ENCODE data around the gene VIPR1.

The VIPR1 gene

GRCh38 chr3:42511736-42512135, 9.3 kb downstream of the VIPR1 start:
- no peak for DNase-seq

- no peak for DNase-seq
These were observed 10.7 kb downstream of the VIPR1 start for GRCh38 chr3:42513121-42513520.

- no peak for DNase-seq
These were observed 11.1 kb downstream of the VIPR1 start for GRCh38 chr3:42513521-42513920.

GRCh38 chr3:42514876-42515275, 12.4 kb downstream of the VIPR1 start:
- no peak for DNase-seq

GRCh38 chr3:42515391-42515916, 13.0 kb downstream of the VIPR1 start:
- DNase-seq = no peak

- no peak for DNase-seq
These were observed 13.5 kb downstream of the VIPR1 start for GRCh38 chr3:42515976-42516375.

- no peak for DNase-seq
These were observed 14.0 kb downstream of the VIPR1 start for GRCh38 chr3:42516443-42516842.

- no peak for DNase-seq
These were observed 14.7 kb downstream of the VIPR1 start for GRCh38 chr3:42517117-42517516.

- peak; percentile 32 for DNase-seq
These were observed 16.5 kb downstream of the VIPR1 start for GRCh38 chr3:42518800-42519567.

GRCh38 chr3:42519568-42519962, 17.1 kb downstream of the VIPR1 start:
- DNase-seq = no peak

- no peak for DNase-seq
These were observed 17.9 kb downstream of the VIPR1 start for GRCh38 chr3:42520336-42520735.

GRCh38 chr3:42520906-42521305, 18.5 kb downstream of the VIPR1 start:
- DNase-seq = no peak

- no peak for DNase-seq
These were observed 22.3 kb downstream of the VIPR1 start for GRCh38 chr3:42524751-42525150.

- no peak for DNase-seq
These were observed 22.8 kb downstream of the VIPR1 start for GRCh38 chr3:42525212-42525611.

GRCh38 chr3:42525736-42526345, 23.4 kb downstream of the VIPR1 start:
- no peak for DNase-seq

GRCh38 chr3:42526616-42527367, 24.3 kb downstream of the VIPR1 start:
- peak; percentile 25 for DNase-seq

- no peak for DNase-seq
These were observed 25.0 kb downstream of the VIPR1 start for GRCh38 chr3:42527368-42527917.

GRCh38 chr3:42529468-42529867, 27.0 kb downstream of the VIPR1 start:
- DNase-seq = peak; percentile 15

- no peak for DNase-seq
These were observed 27.6 kb downstream of the VIPR1 start for GRCh38 chr3:42530073-42530472.

GRCh38 chr3:42531470-42531869, 29.0 kb downstream of the VIPR1 start:
- no peak for DNase-seq

- no peak for DNase-seq
These were observed 29.8 kb downstream of the VIPR1 start for GRCh38 chr3:42532229-42532628.

- DNase-seq = no peak
These were observed 30.9 kb downstream of the VIPR1 start for GRCh38 chr3:42533161-42533897.

Data from CD4-positive, alpha-beta T cell treated with Interferon gamma for 1 hour (primary cell).